OCI-LY3 (cell line): ENCODE results near the gene OR2AE1.

Experiments
- H2AFZ ChIP-seq: fragments of 200-600, 300-600 bp; shearing (Covaris generic); 2 replicates; pipeline ENCODE4 v1.6.0; 2014; ENCODE audit warnings: antibody characterized with exemption, low read depth, low read length
- H3K27ac ChIP-seq: fragments of 200-600, 300-600 bp; sonication (generic); 2 replicates; pipeline ENCODE4 v1.5.1; 2014; ENCODE audit warnings: mild to moderate bottlenecking, low read length, moderate library complexity, mixed read lengths
- H3K27me3 ChIP-seq: fragments of 200-600, 300-600 bp; sonication (generic); 2 replicates; pipeline ENCODE4 v1.6.1; 2014; ENCODE audit warnings: low read depth, low read length, mixed read lengths
- H3K36me3 ChIP-seq: fragments of 200-600, 300-600 bp; sonication (generic); replicated peaks from 2 replicates; pipeline ENCODE3; 2014; ENCODE audit warnings: low read depth, low read length, mixed read lengths
- H3K4me1 ChIP-seq: fragments of 300-600, 200-600 bp; sonication (generic); 2 replicates; pipeline ENCODE4 v1.6.1; 2014; ENCODE audit warnings: low read length, mixed read lengths
- H3K4me2 ChIP-seq: fragments of 200-600, 300-600 bp; sonication (generic); 2 replicates; pipeline ENCODE4 v1.6.1; 2014; ENCODE audit warnings: low read length, mixed read lengths
- H3K4me3 ChIP-seq: fragments of 300-600, 200-600 bp; sonication (generic); 2 replicates; pipeline ENCODE4 v1.5.1; 2014; ENCODE audit warnings: antibody characterized with exemption, mild to moderate bottlenecking, low read length, moderate library complexity
- H3K79me2 ChIP-seq: fragments of 300-600, 200-600 bp; shearing (Covaris generic); 2 replicates; pipeline ENCODE4 v1.6.1; 2014; ENCODE audit warnings: mild to moderate bottlenecking, low read length, mixed read lengths
- H3K9ac ChIP-seq: fragments of 300-600, 200-600 bp; shearing (Covaris generic); 2 replicates; pipeline ENCODE4 v1.6.0; 2014; ENCODE audit warnings: mild to moderate bottlenecking, low read length, moderate library complexity
- H3K9me3 ChIP-seq: fragments of 200-600, 300-600 bp; shearing (Covaris generic); 2 replicates; pipeline ENCODE4 v1.6.1; 2014; ENCODE audit warnings: low read length, mixed read lengths; ENCODE audit not compliant: insufficient read depth
- H4K20me1 ChIP-seq: fragments of 200-600, 300-600 bp; sonication (generic); 2 replicates; pipeline ENCODE4 v1.6.1; 2016; ENCODE audit warnings: low read length, mixed read lengths; ENCODE audit not compliant: insufficient read depth
- CTCF ChIP-seq: fragments of 200-600, 300-600 bp; sonication (generic); IDR thresholded peaks from 2 replicates; pipeline ENCODE4 v1.5.1; 2014; ENCODE audit warnings: antibody characterized with exemption, low read length, low read depth
- EZH2phosphoT487 ChIP-seq: fragments of 200-600 bp; shearing (Covaris generic); IDR thresholded peaks from 2 replicates; pipeline ENCODE4 v1.6.1; 2018; ENCODE audit warnings: antibody characterized with exemption, mixed run types, low read depth

The OR2AE1 gene

GRCh38 chr7:99919814-99920112 lies 42.9 kb upstream of the OR2AE1 start:
- Histone ChIP-seq H3K27ac (peak overlapping the region; percentile 50), H3K9ac (peak overlapping the region; percentile 90), H2AFZ (peak overlapping the region; percentile 79), H3K4me1 (peaks cover 16% of the 10 kb centered on the region), H3K79me2 (peaks cover 55% of the 10 kb centered on the region), H3K36me3 (peaks cover 29% of the 10 kb centered on the region), H3K27me3 (no peaks in the 10 kb centered on the region), H3K4me2 (peak overlapping the region; percentile 82), H3K4me3 (peak overlapping the region; percentile 89), H4K20me1 (0 out of 2 replicates have a peak, but pooled peaks cover 8% of the 10 kb centered on the region), H3K9me3 (no peaks in the 10 kb centered on the region)
- TF ChIP-seq EZH2phosphoT487 (no peak), CTCF (no peak)

- Histone ChIP-seq H2AFZ (peak within 1 kb of the TSS; percentile 79), H3K4me2 (peak within 1 kb of the TSS; percentile 96), H3K36me3 (peaks cover 29% of the 10 kb centered on the region), H3K79me2 (peaks cover 59% of the 10 kb centered on the region), H3K27ac (peak within 1 kb of the TSS; percentile 50), H3K27me3 (no peaks in the 10 kb centered on the region), H3K9me3 (no peaks in the 10 kb centered on the region), H3K9ac (peak within 1 kb of the TSS; percentile 90), H3K4me3 (peak within 1 kb of the TSS; percentile 89), H4K20me1 (0 out of 2 replicates have a peak, but pooled peaks cover 9% of the 10 kb centered on the region), H3K4me1 (peaks cover 16% of the 10 kb centered on the region)
- no peak for TF ChIP-seq EZH2phosphoT487
- TF ChIP-seq CTCF, result peak; percentile 30
Observed at GRCh38 chr7:99918959-99919813, 42.4 kb upstream of the OR2AE1 start, which contains the start of gene TRIM4. TRIM4 (minus strand) TSS chr7:99919530; CDS start chr7:99919401, 129 bp downstream.

GRCh38 chr7:99910976-99911375 lies 34.1 kb upstream of the OR2AE1 start:
- H3K27ac ChIP-seq, result no peak overlapping the region
- no peak overlapping the region for H2AFZ ChIP-seq
- H3K4me3 ChIP-seq, result no peak overlapping the region
- H3K79me2 ChIP-seq, result peaks cover 61% of the 10 kb centered on the region
- no peaks in the 10 kb centered on the region for H3K9me3 ChIP-seq
- no peaks in the 10 kb centered on the region for H3K4me1 ChIP-seq
- H3K9ac ChIP-seq, result no peak overlapping the region
- H3K36me3 ChIP-seq, result peaks cover 49% of the 10 kb centered on the region
- peaks cover 11% of the 10 kb centered on the region for H4K20me1 ChIP-seq
- TF ChIP-seq EZH2phosphoT487, result no peak
- TF ChIP-seq CTCF, result no peak
- no peak overlapping the region for H3K4me2 ChIP-seq
- no peaks in the 10 kb centered on the region for H3K27me3 ChIP-seq

- no peak for TF ChIP-seq EZH2phosphoT487
- no peak for TF ChIP-seq CTCF
- Histone ChIP-seq H3K79me2 (no peaks in the 10 kb centered on the region), H3K9me3 (no peaks in the 10 kb centered on the region), H4K20me1 (0 out of 2 replicates have a peak, but pooled peaks cover 4% of the 10 kb centered on the region), H2AFZ (no peak overlapping the region), H3K4me2 (no peak overlapping the region), H3K36me3 (peaks cover 68% of the 10 kb centered on the region), H3K4me1 (peaks cover 12% of the 10 kb centered on the region), H3K4me3 (no peak overlapping the region), H3K9ac (no peak overlapping the region), H3K27me3 (no peaks in the 10 kb centered on the region), H3K27ac (no peak overlapping the region)
Observed at GRCh38 chr7:99901581-99901980, 24.7 kb upstream of the OR2AE1 start.
